ENCODE data around the gene STYK1.

The STYK1 gene

DNA sequence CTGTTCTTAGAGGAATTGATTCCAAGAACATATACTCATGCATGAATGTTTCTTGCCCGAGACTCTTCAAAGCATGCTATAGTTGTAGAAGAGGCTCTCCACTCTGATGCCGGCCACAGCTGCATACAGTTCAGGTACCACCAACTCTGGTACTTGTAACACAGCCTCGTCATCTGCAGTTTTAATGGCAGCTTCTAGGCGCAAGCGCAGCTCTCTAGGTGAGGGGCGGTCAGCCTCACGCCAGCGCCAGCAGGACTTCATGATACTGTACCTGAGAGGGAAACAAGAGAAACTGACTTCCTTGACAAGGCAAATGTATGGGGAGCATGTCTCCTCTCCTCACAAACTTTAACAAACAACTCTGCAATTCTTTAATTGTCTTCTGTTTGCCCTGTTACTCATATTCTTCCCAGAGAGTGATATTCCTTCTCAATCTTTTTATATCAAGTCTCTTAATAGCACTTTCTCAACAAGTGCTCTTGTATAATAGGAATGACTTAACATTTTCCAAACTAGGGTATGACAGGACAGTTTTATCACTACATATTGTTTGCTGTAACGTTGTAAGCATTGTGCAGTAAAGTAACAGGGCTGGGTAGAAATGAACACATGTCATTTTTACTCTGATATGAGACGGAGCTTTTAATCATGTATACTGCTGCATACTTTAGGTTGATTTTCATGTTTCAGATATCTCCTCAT lies 53.6 kb downstream of the STYK1 start:
- DNase-seq = no peak
- no peaks in the 10 kb centered on the region for H3K27me3 ChIP-seq (replicated peaks)
- in situ Hi-C loops (cut with HindIII; ENCODE audit: low pct_ligation_motif_present, low sequenced_read_pairs) = no loop called here
- H3K4me3 ChIP-seq (ENCODE audit: low read depth, low read length) = no peak overlapping the region
- TF ChIP-seq, protein P1, sequence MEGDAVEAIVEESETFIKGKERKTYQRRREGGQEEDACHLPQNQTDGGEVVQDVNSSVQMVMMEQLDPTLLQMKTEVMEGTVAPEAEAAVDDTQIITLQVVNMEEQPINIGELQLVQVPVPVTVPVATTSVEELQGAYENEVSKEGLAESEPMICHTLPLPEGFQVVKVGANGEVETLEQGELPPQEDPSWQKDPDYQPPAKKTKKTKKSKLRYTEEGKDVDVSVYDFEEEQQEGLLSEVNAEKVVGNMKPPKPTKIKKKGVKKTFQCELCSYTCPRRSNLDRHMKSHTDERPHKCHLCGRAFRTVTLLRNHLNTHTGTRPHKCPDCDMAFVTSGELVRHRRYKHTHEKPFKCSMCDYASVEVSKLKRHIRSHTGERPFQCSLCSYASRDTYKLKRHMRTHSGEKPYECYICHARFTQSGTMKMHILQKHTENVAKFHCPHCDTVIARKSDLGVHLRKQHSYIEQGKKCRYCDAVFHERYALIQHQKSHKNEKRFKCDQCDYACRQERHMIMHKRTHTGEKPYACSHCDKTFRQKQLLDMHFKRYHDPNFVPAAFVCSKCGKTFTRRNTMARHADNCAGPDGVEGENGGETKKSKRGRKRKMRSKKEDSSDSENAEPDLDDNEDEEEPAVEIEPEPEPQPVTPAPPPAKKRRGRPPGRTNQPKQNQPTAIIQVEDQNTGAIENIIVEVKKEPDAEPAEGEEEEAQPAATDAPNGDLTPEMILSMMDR (IDR thresholded peaks at IDR 0.05; ENCODE audit: low read depth, low read length, missing control alignments) = no peak
- H3K36me3 ChIP-seq (replicated peaks) = no peaks in the 10 kb centered on the region
- no peak overlapping the region for H3K27ac ChIP-seq

DNA sequence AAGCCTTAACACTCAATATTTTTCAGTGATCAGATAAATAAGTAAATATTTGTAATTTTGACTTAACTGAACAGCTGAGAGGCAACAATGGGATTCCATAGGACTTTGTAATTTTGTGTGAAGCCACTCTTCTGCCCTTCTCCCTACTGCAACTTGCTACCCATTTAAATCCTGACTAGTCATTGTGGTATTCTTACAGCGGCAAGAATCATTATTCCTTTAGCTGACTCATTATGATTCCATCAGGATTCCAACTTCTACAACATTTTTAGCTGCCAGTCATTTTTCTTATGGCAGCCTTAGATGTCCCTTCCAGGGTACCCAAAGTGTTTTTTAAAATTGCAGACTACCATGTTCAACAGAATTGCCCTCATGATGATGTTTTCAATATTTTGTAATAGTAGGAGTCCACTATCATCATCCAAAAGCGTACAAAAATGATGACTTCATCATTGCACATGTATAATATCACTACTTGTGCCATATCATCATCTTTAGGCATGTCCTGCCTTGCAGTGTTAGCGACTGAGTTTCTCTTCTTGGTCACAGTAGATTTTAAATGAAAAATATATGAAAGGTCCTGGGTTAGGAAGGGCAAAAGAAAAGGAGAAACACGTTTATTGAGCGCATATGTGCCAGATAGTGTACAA lies 55.4 kb downstream of the STYK1 start:
- no peaks in the 10 kb centered on the region for H3K36me3 ChIP-seq (replicated peaks)
- H3K27me3 ChIP-seq (replicated peaks) = no peaks in the 10 kb centered on the region
- TF ChIP-seq, protein P1 (IDR thresholded peaks at IDR 0.05; ENCODE audit: low read depth, low read length, missing control alignments) = no peak
- peak; percentile 57 for DNase-seq
- no peak overlapping the region for H3K4me3 ChIP-seq (ENCODE audit: low read depth, low read length)
- H3K27ac ChIP-seq = peak overlapping the region; percentile 66
- in situ Hi-C loops (cut with HindIII; ENCODE audit: low pct_ligation_motif_present, low sequenced_read_pairs) = no loop called here

DNA sequence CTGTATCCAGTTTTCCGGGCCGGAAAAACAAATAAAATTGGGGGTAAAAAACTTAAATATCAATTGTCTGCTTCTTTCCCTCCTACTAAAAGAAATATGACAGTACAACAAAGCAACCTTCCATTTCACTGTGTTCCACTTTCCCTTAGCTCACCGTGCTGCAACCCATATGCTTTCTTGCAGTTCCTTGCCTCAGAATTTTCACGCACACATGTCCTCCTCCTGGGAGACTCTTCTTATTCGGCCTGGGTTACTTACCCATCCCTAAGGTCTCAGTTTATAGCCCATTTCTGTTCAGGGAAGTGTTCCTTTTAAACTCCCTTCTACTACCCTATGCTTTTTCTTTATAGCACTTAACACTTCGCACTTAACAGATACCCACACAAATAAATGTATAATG lies 56.0 kb downstream of the STYK1 start:
- Histone ChIP-seq H3K27ac (peak overlapping the region; percentile 66), H3K4me3 (ENCODE audit: low read depth, low read length) (no peak overlapping the region), H3K27me3 (replicated peaks) (no peaks in the 10 kb centered on the region), H3K36me3 (replicated peaks) (no peaks in the 10 kb centered on the region)
- TF ChIP-seq, protein P1 (IDR thresholded peaks at IDR 0.05; ENCODE audit: low read depth, low read length, missing control alignments) = no peak
- DNase-seq = no peak
- in situ Hi-C loops (cut with HindIII; ENCODE audit: low pct_ligation_motif_present, low sequenced_read_pairs) = no loop called here

DNA sequence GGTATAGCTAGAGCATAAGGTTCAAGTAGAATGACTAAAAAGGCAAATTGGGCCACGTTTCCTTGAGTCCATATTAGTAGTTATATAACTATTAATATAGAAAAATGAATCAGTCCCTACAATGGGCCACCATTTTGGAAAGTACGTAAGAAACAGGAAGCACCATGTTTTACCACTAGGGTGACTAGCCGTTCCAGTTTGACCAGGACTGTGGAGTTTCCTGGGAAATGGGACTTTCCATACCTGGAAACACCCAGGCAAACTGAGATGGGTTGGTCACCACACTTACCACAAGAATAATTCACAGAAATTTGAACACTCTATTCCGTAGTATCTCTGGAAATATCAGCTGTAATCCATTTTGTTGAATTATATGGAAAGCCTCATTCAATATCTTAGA lies 58.3 kb downstream of the STYK1 start:
- Histone ChIP-seq H3K36me3 (replicated peaks) (no peaks in the 10 kb centered on the region), H3K27ac (no peak overlapping the region), H3K4me3 (ENCODE audit: low read depth, low read length) (no peak overlapping the region), H3K27me3 (replicated peaks) (no peaks in the 10 kb centered on the region)
- in situ Hi-C loops (cut with HindIII; ENCODE audit: low pct_ligation_motif_present, low sequenced_read_pairs) = no loop called here
- TF ChIP-seq, protein P1 (IDR thresholded peaks at IDR 0.05; ENCODE audit: low read depth, low read length, missing control alignments) = peak; percentile 8
- no peak for DNase-seq

DNA sequence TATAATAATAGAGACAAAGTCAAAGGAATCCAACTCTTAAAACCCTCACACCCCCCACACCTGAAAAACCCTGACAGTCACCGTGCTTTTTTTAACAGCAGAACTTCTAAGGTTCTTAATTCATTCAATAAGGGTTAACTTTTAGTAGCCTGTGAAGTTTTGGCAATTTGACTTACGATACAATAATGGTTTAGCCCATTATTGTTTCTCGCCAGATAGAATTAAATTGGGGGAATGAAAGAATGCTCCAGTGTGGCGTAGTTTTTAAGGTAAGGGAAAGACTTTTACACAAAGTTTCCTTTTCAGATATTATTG lies 59.8 kb downstream of the STYK1 start:
- Histone ChIP-seq H3K27ac (peak overlapping the region; percentile 96), H3K36me3 (replicated peaks) (peaks cover 9% of the 10 kb centered on the region), H3K4me3 (ENCODE audit: low read depth, low read length) (peak overlapping the region; percentile 97), H3K27me3 (replicated peaks) (no peaks in the 10 kb centered on the region)
- in situ Hi-C loops (cut with HindIII; ENCODE audit: low pct_ligation_motif_present, low sequenced_read_pairs) = no loop called here
- TF ChIP-seq, protein P1 (IDR thresholded peaks at IDR 0.05; ENCODE audit: low read depth, low read length, missing control alignments) = no peak
- DNase-seq = no peak

All from brain microvascular endothelial cell (primary cell).